Measurements from ENCODE around the gene MRPS2. TPM values are rescaled to one million over a fixed set of nuclear protein-coding genes. Genes with fewer than 3 reads are reported as not detected.

The MRPS2 gene
- total RNA-seq, 2 donors from 2014 or later, result 50.2 to 53.1 TPM

- TF ChIP-seq CTCF (conservative IDR thresholded peaks at IDR 0.05), result no peak
- Histone ChIP-seq H3K4me3 (ENCODE audit: low read length) (no peak overlapping the region), H3K27me3 (ENCODE audit: control insufficient read depth, insufficient read depth, low read length, poor library complexity, severe bottlenecking) (no peaks in the 10 kb centered on the region), H3K9ac (ENCODE audit: extremely low read depth, low read length, poor library complexity, severe bottlenecking) (no peak overlapping the region), H3K36me3 (ENCODE audit: control insufficient read depth, insufficient read depth, low read length) (no peaks in the 10 kb centered on the region), H3K9me3 (ENCODE audit: control insufficient read depth, low read length) (no peaks in the 10 kb centered on the region), H3K27ac (ENCODE audit: low read depth, low read length) (no peak overlapping the region), H3K4me1 (ENCODE audit: control insufficient read depth, insufficient read depth, low read length) (no peaks in the 10 kb centered on the region)
- H3K27ac Mint-ChIP-seq, result no peak overlapping the region
- H3K4me1 Mint-ChIP-seq, result no peaks in the 10 kb centered on the region
- H3K4me3 Mint-ChIP-seq, result no peak overlapping the region
- H3K36me3 Mint-ChIP-seq (ENCODE audit: low read depth), result no peaks in the 10 kb centered on the region
- no peak for DNase-seq
- H3K9me3 Mint-ChIP-seq, result no peaks in the 10 kb centered on the region
- H3K27me3 Mint-ChIP-seq (ENCODE audit: insufficient read depth), result no peaks in the 10 kb centered on the region
- WGBS, 2 experiments (ENCODE audit: insufficient coverage in 1 of 2, insufficient read length in 1 of 2), result 93 to 94% methylated on average over 9 to 10 of the region's 10 CpGs
Observed at GRCh38 chr9:135519179-135519971, 18.9 kb downstream of the MRPS2 start.

DNA sequence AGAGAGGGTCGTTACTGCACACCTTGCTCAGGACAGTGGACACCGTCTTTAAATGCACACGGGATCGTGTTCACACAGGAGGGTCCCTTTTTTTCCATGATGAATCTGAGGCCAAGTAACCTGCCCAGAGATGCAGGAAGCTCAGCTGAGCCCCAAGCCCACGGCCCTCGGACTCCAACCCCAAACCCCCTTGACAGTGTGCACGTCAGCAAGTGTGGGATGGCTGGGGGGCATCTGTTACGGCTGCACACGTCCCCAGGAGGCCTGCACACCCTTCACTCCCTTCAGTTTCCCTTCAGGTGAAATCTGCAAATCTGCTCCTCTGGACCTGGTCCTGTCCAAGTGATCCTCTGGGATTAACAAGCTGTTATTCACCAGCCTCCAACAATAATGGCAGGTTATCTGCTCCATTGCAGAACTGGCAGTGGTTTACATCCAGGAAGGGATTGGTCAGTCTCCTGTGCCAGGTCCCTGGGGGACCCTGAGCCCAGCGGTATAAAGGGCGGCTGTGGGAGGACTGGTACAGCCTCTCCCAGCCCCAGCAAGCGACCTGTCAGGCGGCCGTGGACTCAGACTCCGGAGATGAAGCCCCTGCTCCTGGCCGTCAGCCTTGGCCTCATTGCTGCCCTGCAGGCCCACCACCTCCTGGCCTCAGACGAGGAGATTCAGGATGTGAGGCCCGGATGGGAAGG is 20.6 kb downstream of the MRPS2 start, which contains the start of gene LCN1:
Gene LCN1, plus strand, starts transcription at position 525 of the 692 bp plus-strand sequence. Its CDS starts 58 bp downstream, at position 583.
- no peak within 1 kb of the TSS for H3K9ac ChIP-seq (ENCODE audit: extremely low read depth, low read length, poor library complexity, severe bottlenecking)
- Mint-ChIP-seq H3K9me3 (no peaks in the 10 kb centered on the region), H3K27me3 (ENCODE audit: insufficient read depth) (no peaks in the 10 kb centered on the region), H3K27ac (no peak within 1 kb of the TSS), H3K4me3 (no peak within 1 kb of the TSS), H3K4me1 (no peaks in the 10 kb centered on the region), H3K36me3 (ENCODE audit: low read depth) (no peaks in the 10 kb centered on the region)
- H3K4me3 ChIP-seq (ENCODE audit: low read length), result no peak within 1 kb of the TSS
- no peaks in the 10 kb centered on the region for H3K27me3 ChIP-seq (ENCODE audit: control insufficient read depth, insufficient read depth, low read length, poor library complexity, severe bottlenecking)
- no peaks in the 10 kb centered on the region for H3K9me3 ChIP-seq (ENCODE audit: control insufficient read depth, low read length)
- no peak for TF ChIP-seq CTCF (conservative IDR thresholded peaks at IDR 0.05)
- DNase-seq, result no peak
- H3K4me1 ChIP-seq (ENCODE audit: control insufficient read depth, insufficient read depth, low read length), result no peaks in the 10 kb centered on the region
- H3K36me3 ChIP-seq (ENCODE audit: control insufficient read depth, insufficient read depth, low read length), result no peaks in the 10 kb centered on the region
- WGBS, 2 experiments (ENCODE audit: insufficient coverage in 1 of 2, insufficient read length in 1 of 2), result 90 to 94% methylated on average over 10 to 18 of the region's 18 CpGs
- H3K27ac ChIP-seq (ENCODE audit: low read depth, low read length), result no peak within 1 kb of the TSS

- Histone ChIP-seq H3K27me3 (ENCODE audit: control insufficient read depth, insufficient read depth, low read length, poor library complexity, severe bottlenecking) (no peaks in the 10 kb centered on the region), H3K4me3 (ENCODE audit: low read length) (no peak overlapping the region), H3K36me3 (ENCODE audit: control insufficient read depth, insufficient read depth, low read length) (no peaks in the 10 kb centered on the region), H3K9me3 (ENCODE audit: control insufficient read depth, low read length) (no peaks in the 10 kb centered on the region), H3K9ac (ENCODE audit: extremely low read depth, low read length, poor library complexity, severe bottlenecking) (no peak overlapping the region), H3K4me1 (ENCODE audit: control insufficient read depth, insufficient read depth, low read length) (no peaks in the 10 kb centered on the region), H3K27ac (ENCODE audit: low read depth, low read length) (no peak overlapping the region)
- H3K4me1 Mint-ChIP-seq, result no peaks in the 10 kb centered on the region
- 91% methylated on average over 9 of the region's 11 CpGs; no CpG with 5 or more reads in 1 of the 2 experiments for WGBS, 2 experiments (ENCODE audit: insufficient coverage in 1 of 2, insufficient read length in 1 of 2)
- H3K27ac Mint-ChIP-seq, result no peak overlapping the region
- H3K9me3 Mint-ChIP-seq, result no peaks in the 10 kb centered on the region
- DNase-seq, result no peak
- H3K27me3 Mint-ChIP-seq (ENCODE audit: insufficient read depth), result no peaks in the 10 kb centered on the region
- H3K4me3 Mint-ChIP-seq, result no peak overlapping the region
- no peaks in the 10 kb centered on the region for H3K36me3 Mint-ChIP-seq (ENCODE audit: low read depth)
- no peak for TF ChIP-seq CTCF (conservative IDR thresholded peaks at IDR 0.05)
Observed at GRCh38 chr9:135521608-135522095, 21.2 kb downstream of the MRPS2 start.
